GM23338 (cell line): ENCODE results near the gene FAM89B. TPM values are rescaled to one million over a fixed set of nuclear protein-coding genes. Genes with fewer than 3 reads are reported as not detected.

Experiments used
- ATAC-seq: fragments of 200-7000 bp; cut with Tn5 transposase; 3 replicates; pipeline ENCODE4 v1.9.1; 2020
- DNase-seq: peaks from one replicate; pipeline ENCODE4 v3.0.0-alpha.2; 2015; ENCODE audit warnings: low spot score
- H2AFZ ChIP-seq: fragments of 200-600 bp; sonication (generic); 2 replicates; pipeline ENCODE4 v1.8.0; 2016; ENCODE audit warnings: antibody characterized with exemption, mild to moderate bottlenecking, moderate library complexity
- H3F3A ChIP-seq: fragments of 200-600 bp; sonication (generic); replicated peaks from 2 replicates; pipeline ENCODE4 v1.8.0; 2017; ENCODE audit warnings: antibody characterized with exemption, mixed run types, low read depth
- H3K27ac ChIP-seq: fragments of 200-600 bp; sonication (generic); 2 replicates; pipeline ENCODE4 v1.6.1; 2016; ENCODE audit warnings: low read depth
- H3K27me3 ChIP-seq: fragments of 200-600 bp; sonication (generic); 2 replicates; pipeline ENCODE4 v1.8.0; 2016; ENCODE audit warnings: mild to moderate bottlenecking, mixed run types, moderate library complexity; ENCODE audit not compliant: insufficient read depth
- H3K36me3 ChIP-seq: fragments of 200-600 bp; sonication (generic); 2 replicates; pipeline ENCODE4 v1.8.0; 2016; ENCODE audit warnings: mild to moderate bottlenecking; ENCODE audit not compliant: insufficient read depth
- H3K4me1 ChIP-seq: fragments of 200-600 bp; sonication (generic); 2 replicates; pipeline ENCODE4 v1.8.0; 2016; ENCODE audit warnings: mild to moderate bottlenecking, moderate library complexity; ENCODE audit not compliant: insufficient read depth
- H3K4me2 ChIP-seq: fragments of 200-600 bp; sonication (generic); 2 replicates; pipeline ENCODE4 v1.7.1; 2017; ENCODE audit warnings: mixed run types
- H3K4me3 ChIP-seq: fragments of 200-600 bp; sonication (generic); 2 replicates; pipeline ENCODE4 v1.6.1; 2016; ENCODE audit warnings: mixed run types
- H3K79me2 ChIP-seq: fragments of 200-600 bp; sonication (generic); replicated peaks from 2 replicates; pipeline ENCODE4 v1.8.0; 2017; ENCODE audit warnings: mild to moderate bottlenecking; ENCODE audit not compliant: insufficient read depth
- H3K9me2 ChIP-seq: fragments of 200-600 bp; sonication (generic); 2 replicates; pipeline ENCODE4 v1.8.0; 2017; ENCODE audit not compliant: insufficient read depth
- H4K20me1 ChIP-seq: fragments of 200-600 bp; sonication (generic); replicated peaks from 2 replicates; pipeline ENCODE4 v1.8.0; 2017; ENCODE audit warnings: mild to moderate bottlenecking; ENCODE audit not compliant: insufficient read depth
- H3K27ac Mint-ChIP-seq: 2 replicates; pipeline ENCODE4 v1.8.0; 2020; ENCODE audit warnings: inconsistent platforms, mild to moderate bottlenecking, moderate library complexity, mixed read lengths
- H3K27me3 Mint-ChIP-seq: 3 replicates; pipeline ENCODE4 v1.8.0; 2022; ENCODE audit warnings: low read depth, mild to moderate bottlenecking, moderate library complexity, mixed read lengths, inconsistent platforms; ENCODE audit not compliant: insufficient read depth, poor library complexity
- H3K36me3 Mint-ChIP-seq: 3 replicates; pipeline ENCODE4 v1.8.0; 2021; ENCODE audit warnings: low read depth, mild to moderate bottlenecking, inconsistent platforms, moderate library complexity, mixed read lengths
- H3K4me1 Mint-ChIP-seq: 3 replicates; pipeline ENCODE4 v1.8.0; 2020; ENCODE audit warnings: mild to moderate bottlenecking, inconsistent platforms, mixed read lengths
- H3K4me3 Mint-ChIP-seq: 3 replicates; pipeline ENCODE4 v1.8.0; 2021; ENCODE audit warnings: moderate library complexity, mild to moderate bottlenecking, inconsistent platforms, mixed read lengths
- H3K9me3 Mint-ChIP-seq: 3 replicates; pipeline ENCODE4 v1.8.0; 2020; ENCODE audit warnings: moderate library complexity, mild to moderate bottlenecking, inconsistent platforms, mixed read lengths
- CREB1 ChIP-seq: fragments of 250-450 bp; sonication (Bioruptor Pico); IDR thresholded peaks from 2 replicates; pipeline ENCODE4 v1.5.0; 2020; ENCODE audit warnings: low read depth, mild to moderate bottlenecking, moderate library complexity
- EZH2 ChIP-seq: fragments of 200-600 bp; sonication (generic); IDR thresholded peaks from one replicate; pipeline ENCODE4 v1.8.0; 2017; ENCODE audit warnings: antibody characterized with exemption, mild to moderate bottlenecking, low read depth; ENCODE audit not compliant: unreplicated experiment
- EZH2phosphoT487 ChIP-seq: fragments of 200-600 bp; sonication (generic); IDR thresholded peaks from one replicate; pipeline ENCODE4 v1.8.1; 2018; ENCODE audit warnings: antibody characterized with exemption; ENCODE audit not compliant: unreplicated experiment
- JUNB ChIP-seq: IDR thresholded peaks from one replicate; pipeline ENCODE4 v1.6.1; 2016; ENCODE audit warnings: antibody characterized with exemption; ENCODE audit not compliant: unreplicated experiment
- NANOG ChIP-seq: IDR thresholded peaks from 2 replicates; pipeline ENCODE4 v1.6.1; 2016; ENCODE audit warnings: antibody characterized with exemption, borderline replicate concordance
- POLR2AphosphoS5 ChIP-seq: IDR thresholded peaks from 2 replicates; pipeline ENCODE4 v1.6.1; 2016; ENCODE audit warnings: antibody characterized with exemption, low read depth
- STAT1 ChIP-seq: IDR thresholded peaks from one replicate; pipeline ENCODE4 v1.6.1; 2016; ENCODE audit warnings: antibody characterized with exemption; ENCODE audit not compliant: unreplicated experiment
- ZNF114 ChIP-seq: fragments of 250-450 bp; sonication (Bioruptor Pico); IDR thresholded peaks from 2 replicates; pipeline ENCODE4 v1.5.0; 2020; ENCODE audit warnings: mild to moderate bottlenecking, moderate library complexity
- ZNF331 ChIP-seq: fragments of 250-450 bp; sonication (Bioruptor Pico); IDR thresholded peaks from 2 replicates; pipeline ENCODE4 v1.5.0; 2020; ENCODE audit warnings: low read depth, mild to moderate bottlenecking, moderate library complexity
- polyA plus RNA-seq: library from polyadenylated mRNA; unstranded; fragments of >200 nt; fragmentation: Nextera tagmentation; extraction: Ambion mirVana; gene quantifications from 2 replicates; pipeline ENCODE4 v1.2.1, GENCODE V29; 2016
- total RNA-seq: library from RNA; depleted of rRNA; stranded (reverse); fragments of >200 nt; shearing (Covaris generic); gene quantifications from 2 replicates; pipeline ENCODE4 v1.2.3, GENCODE V29; 2014
- TF ChIP-seq, protein P1 (sequence below), 2 experiments: fragments of 200-600 bp in 1 of 2; sonication (generic) in 1 of 2; conservative IDR thresholded peaks; 2 replicates each; pipeline versions ENCODE4 v1.5.1 to v1.6.1; 2016 to 2017; ENCODE audit warnings: antibody characterized with exemption in 2 of 2, low read depth in 2 of 2, mild to moderate bottlenecking in 2 of 2, moderate library complexity in 1 of 2
- TF ChIP-seq, protein P2 (sequence below): IDR thresholded peaks from 2 replicates; pipeline ENCODE4 v1.6.1; 2016; ENCODE audit warnings: antibody characterized with exemption
- TF ChIP-seq, protein P3 (sequence below): fragments of 250-450 bp; sonication (Bioruptor Pico); IDR thresholded peaks from 2 replicates; pipeline ENCODE4 v1.5.0; 2020; ENCODE audit warnings: mild to moderate bottlenecking, moderate library complexity
- TF ChIP-seq, protein P4 (sequence below): IDR thresholded peaks from one replicate; pipeline ENCODE4 v1.6.1; 2018; ENCODE audit warnings: antibody characterized with exemption; ENCODE audit not compliant: unreplicated experiment

FAM89B gene
- total and polyA plus RNA-seq, 2 experiments from 2014 or later, result 13.0 to 18.2 TPM

DNA sequence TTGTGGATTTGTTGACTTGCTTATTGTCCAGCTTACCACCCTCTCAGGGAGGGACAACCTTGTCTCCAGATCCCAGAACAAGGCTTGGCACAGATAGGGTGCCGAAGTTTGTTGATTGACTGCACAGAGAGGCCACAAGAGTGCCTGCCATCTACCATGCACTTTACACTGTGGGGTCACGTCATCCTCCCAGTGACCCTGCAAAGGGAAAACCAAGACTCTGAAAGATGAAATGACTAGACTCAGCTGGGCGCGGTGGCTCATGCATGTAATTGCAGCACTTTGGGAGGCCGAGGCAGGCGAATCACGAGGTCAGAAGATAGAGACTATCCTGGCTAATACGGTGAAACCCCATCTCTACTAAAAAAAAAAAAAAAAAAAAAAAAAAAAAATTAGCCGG, 9.6 kb upstream of the FAM89B start:
- H3K36me3 Mint-ChIP-seq, result no peaks in the 10 kb centered on the region
- Histone ChIP-seq H3K36me3 (no peaks in the 10 kb centered on the region), H4K20me1 (no peaks in the 10 kb centered on the region), H3K4me3 (no peak overlapping the region), H3K9me2 (no peaks in the 10 kb centered on the region), H3K4me1 (peaks cover 28% of the 10 kb centered on the region), H3K27ac (no peak overlapping the region), H3K27me3 (peaks cover 20% of the 10 kb centered on the region), H3K79me2 (no peaks in the 10 kb centered on the region), H3K4me2 (no peak overlapping the region), H3F3A (peaks cover 6% of the 10 kb centered on the region; the same call in 1 of the 2 replicates), H2AFZ (no peak overlapping the region)
- no peak overlapping the region for H3K27ac Mint-ChIP-seq
- DNase-seq (no peak), ATAC-seq (no peak)
- H3K4me1 Mint-ChIP-seq, result peaks cover 24% of the 10 kb centered on the region
- no peaks in the 10 kb centered on the region for H3K9me3 Mint-ChIP-seq
- peaks cover 18% of the 10 kb centered on the region for H3K27me3 Mint-ChIP-seq
- H3K4me3 Mint-ChIP-seq, result no peak overlapping the region
- TF ChIP-seq, protein P1, sequence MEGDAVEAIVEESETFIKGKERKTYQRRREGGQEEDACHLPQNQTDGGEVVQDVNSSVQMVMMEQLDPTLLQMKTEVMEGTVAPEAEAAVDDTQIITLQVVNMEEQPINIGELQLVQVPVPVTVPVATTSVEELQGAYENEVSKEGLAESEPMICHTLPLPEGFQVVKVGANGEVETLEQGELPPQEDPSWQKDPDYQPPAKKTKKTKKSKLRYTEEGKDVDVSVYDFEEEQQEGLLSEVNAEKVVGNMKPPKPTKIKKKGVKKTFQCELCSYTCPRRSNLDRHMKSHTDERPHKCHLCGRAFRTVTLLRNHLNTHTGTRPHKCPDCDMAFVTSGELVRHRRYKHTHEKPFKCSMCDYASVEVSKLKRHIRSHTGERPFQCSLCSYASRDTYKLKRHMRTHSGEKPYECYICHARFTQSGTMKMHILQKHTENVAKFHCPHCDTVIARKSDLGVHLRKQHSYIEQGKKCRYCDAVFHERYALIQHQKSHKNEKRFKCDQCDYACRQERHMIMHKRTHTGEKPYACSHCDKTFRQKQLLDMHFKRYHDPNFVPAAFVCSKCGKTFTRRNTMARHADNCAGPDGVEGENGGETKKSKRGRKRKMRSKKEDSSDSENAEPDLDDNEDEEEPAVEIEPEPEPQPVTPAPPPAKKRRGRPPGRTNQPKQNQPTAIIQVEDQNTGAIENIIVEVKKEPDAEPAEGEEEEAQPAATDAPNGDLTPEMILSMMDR (conservative IDR thresholded peaks at IDR 0.05; ENCODE audit: low read depth in 2 of 2), result no peak
- TF ChIP-seq ZNF114 (CRISPR knock-in tag), result no peak
- no peak for TF ChIP-seq CREB1 (CRISPR knock-in tag)
- TF ChIP-seq JUNB, result no peak
- no peak for TF ChIP-seq EZH2phosphoT487
- TF ChIP-seq STAT1, result no peak
- no peak for TF ChIP-seq ZNF331
- no peak for TF ChIP-seq POLR2AphosphoS5
- TF ChIP-seq, protein P2, sequence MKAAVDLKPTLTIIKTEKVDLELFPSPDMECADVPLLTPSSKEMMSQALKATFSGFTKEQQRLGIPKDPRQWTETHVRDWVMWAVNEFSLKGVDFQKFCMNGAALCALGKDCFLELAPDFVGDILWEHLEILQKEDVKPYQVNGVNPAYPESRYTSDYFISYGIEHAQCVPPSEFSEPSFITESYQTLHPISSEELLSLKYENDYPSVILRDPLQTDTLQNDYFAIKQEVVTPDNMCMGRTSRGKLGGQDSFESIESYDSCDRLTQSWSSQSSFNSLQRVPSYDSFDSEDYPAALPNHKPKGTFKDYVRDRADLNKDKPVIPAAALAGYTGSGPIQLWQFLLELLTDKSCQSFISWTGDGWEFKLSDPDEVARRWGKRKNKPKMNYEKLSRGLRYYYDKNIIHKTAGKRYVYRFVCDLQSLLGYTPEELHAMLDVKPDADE, result no peak
- TF ChIP-seq EZH2, result no peak
- TF ChIP-seq, protein P3, sequence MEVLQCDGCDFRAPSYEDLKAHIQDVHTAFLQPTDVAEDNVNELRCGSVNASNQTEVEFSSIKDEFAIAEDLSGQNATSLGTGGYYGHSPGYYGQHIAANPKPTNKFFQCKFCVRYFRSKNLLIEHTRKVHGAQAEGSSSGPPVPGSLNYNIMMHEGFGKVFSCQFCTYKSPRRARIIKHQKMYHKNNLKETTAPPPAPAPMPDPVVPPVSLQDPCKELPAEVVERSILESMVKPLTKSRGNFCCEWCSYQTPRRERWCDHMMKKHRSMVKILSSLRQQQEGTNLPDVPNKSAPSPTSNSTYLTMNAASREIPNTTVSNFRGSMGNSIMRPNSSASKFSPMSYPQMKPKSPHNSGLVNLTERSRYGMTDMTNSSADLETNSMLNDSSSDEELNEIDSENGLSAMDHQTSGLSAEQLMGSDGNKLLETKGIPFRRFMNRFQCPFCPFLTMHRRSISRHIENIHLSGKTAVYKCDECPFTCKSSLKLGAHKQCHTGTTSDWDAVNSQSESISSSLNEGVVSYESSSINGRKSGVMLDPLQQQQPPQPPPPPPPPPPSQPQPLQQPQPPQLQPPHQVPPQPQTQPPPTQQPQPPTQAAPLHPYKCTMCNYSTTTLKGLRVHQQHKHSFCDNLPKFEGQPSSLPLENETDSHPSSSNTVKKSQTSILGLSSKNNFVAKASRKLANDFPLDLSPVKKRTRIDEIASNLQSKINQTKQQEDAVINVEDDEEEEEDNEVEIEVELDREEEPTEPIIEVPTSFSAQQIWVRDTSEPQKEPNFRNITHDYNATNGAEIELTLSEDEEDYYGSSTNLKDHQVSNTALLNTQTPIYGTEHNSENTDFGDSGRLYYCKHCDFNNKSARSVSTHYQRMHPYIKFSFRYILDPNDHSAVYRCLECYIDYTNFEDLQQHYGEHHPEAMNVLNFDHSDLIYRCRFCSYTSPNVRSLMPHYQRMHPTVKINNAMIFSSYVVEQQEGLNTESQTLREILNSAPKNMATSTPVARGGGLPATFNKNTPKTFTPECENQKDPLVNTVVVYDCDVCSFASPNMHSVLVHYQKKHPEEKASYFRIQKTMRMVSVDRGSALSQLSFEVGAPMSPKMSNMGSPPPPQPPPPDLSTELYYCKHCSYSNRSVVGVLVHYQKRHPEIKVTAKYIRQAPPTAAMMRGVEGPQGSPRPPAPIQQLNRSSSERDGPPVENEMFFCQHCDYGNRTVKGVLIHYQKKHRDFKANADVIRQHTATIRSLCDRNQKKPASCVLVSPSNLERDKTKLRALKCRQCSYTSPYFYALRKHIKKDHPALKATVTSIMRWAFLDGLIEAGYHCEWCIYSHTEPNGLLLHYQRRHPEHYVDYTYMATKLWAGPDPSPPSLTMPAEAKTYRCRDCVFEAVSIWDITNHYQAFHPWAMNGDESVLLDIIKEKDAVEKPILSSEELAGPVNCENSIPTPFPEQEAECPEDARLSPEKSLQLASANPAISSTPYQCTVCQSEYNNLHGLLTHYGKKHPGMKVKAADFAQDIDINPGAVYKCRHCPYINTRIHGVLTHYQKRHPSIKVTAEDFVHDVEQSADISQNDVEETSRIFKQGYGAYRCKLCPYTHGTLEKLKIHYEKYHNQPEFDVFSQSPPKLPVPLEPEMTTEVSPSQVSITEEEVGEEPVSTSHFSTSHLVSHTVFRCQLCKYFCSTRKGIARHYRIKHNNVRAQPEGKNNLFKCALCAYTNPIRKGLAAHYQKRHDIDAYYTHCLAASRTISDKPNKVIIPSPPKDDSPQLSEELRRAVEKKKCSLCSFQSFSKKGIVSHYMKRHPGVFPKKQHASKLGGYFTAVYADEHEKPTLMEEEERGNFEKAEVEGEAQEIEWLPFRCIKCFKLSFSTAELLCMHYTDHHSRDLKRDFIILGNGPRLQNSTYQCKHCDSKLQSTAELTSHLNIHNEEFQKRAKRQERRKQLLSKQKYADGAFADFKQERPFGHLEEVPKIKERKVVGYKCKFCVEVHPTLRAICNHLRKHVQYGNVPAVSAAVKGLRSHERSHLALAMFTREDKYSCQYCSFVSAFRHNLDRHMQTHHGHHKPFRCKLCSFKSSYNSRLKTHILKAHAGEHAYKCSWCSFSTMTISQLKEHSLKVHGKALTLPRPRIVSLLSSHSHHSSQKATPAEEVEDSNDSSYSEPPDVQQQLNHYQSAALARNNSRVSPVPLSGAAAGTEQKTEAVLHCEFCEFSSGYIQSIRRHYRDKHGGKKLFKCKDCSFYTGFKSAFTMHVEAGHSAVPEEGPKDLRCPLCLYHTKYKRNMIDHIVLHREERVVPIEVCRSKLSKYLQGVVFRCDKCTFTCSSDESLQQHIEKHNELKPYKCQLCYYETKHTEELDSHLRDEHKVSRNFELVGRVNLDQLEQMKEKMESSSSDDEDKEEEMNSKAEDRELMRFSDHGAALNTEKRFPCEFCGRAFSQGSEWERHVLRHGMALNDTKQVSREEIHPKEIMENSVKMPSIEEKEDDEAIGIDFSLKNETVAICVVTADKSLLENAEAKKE (CRISPR knock-in tag), result no peak
- TF ChIP-seq, protein P4, sequence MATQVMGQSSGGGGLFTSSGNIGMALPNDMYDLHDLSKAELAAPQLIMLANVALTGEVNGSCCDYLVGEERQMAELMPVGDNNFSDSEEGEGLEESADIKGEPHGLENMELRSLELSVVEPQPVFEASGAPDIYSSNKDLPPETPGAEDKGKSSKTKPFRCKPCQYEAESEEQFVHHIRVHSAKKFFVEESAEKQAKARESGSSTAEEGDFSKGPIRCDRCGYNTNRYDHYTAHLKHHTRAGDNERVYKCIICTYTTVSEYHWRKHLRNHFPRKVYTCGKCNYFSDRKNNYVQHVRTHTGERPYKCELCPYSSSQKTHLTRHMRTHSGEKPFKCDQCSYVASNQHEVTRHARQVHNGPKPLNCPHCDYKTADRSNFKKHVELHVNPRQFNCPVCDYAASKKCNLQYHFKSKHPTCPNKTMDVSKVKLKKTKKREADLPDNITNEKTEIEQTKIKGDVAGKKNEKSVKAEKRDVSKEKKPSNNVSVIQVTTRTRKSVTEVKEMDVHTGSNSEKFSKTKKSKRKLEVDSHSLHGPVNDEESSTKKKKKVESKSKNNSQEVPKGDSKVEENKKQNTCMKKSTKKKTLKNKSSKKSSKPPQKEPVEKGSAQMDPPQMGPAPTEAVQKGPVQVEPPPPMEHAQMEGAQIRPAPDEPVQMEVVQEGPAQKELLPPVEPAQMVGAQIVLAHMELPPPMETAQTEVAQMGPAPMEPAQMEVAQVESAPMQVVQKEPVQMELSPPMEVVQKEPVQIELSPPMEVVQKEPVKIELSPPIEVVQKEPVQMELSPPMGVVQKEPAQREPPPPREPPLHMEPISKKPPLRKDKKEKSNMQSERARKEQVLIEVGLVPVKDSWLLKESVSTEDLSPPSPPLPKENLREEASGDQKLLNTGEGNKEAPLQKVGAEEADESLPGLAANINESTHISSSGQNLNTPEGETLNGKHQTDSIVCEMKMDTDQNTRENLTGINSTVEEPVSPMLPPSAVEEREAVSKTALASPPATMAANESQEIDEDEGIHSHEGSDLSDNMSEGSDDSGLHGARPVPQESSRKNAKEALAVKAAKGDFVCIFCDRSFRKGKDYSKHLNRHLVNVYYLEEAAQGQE, result no peak
- no peak for TF ChIP-seq NANOG
